HG03196 (cell line): ENCODE measurements around the gene ARHGEF10L.
"Not testable (repeated sequence)": the region's sequence is repeated elsewhere in the genome, so short reads cannot be mapped to it uniquely, and the experiment has no call there.

Experiments used
- ATAC-seq: cut with Tn5 transposase; IDR thresholded peaks from one replicate; pipeline ENCODE4 v1.9.1; 2021; ENCODE audit not compliant: unreplicated experiment

ARHGEF10L gene, protein sequence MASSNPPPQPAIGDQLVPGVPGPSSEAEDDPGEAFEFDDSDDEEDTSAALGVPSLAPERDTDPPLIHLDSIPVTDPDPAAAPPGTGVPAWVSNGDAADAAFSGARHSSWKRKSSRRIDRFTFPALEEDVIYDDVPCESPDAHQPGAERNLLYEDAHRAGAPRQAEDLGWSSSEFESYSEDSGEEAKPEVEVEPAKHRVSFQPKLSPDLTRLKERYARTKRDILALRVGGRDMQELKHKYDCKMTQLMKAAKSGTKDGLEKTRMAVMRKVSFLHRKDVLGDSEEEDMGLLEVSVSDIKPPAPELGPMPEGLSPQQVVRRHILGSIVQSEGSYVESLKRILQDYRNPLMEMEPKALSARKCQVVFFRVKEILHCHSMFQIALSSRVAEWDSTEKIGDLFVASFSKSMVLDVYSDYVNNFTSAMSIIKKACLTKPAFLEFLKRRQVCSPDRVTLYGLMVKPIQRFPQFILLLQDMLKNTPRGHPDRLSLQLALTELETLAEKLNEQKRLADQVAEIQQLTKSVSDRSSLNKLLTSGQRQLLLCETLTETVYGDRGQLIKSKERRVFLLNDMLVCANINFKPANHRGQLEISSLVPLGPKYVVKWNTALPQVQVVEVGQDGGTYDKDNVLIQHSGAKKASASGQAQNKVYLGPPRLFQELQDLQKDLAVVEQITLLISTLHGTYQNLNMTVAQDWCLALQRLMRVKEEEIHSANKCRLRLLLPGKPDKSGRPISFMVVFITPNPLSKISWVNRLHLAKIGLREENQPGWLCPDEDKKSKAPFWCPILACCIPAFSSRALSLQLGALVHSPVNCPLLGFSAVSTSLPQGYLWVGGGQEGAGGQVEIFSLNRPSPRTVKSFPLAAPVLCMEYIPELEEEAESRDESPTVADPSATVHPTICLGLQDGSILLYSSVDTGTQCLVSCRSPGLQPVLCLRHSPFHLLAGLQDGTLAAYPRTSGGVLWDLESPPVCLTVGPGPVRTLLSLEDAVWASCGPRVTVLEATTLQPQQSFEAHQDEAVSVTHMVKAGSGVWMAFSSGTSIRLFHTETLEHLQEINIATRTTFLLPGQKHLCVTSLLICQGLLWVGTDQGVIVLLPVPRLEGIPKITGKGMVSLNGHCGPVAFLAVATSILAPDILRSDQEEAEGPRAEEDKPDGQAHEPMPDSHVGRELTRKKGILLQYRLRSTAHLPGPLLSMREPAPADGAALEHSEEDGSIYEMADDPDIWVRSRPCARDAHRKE (N-terminal part only)

DNA sequence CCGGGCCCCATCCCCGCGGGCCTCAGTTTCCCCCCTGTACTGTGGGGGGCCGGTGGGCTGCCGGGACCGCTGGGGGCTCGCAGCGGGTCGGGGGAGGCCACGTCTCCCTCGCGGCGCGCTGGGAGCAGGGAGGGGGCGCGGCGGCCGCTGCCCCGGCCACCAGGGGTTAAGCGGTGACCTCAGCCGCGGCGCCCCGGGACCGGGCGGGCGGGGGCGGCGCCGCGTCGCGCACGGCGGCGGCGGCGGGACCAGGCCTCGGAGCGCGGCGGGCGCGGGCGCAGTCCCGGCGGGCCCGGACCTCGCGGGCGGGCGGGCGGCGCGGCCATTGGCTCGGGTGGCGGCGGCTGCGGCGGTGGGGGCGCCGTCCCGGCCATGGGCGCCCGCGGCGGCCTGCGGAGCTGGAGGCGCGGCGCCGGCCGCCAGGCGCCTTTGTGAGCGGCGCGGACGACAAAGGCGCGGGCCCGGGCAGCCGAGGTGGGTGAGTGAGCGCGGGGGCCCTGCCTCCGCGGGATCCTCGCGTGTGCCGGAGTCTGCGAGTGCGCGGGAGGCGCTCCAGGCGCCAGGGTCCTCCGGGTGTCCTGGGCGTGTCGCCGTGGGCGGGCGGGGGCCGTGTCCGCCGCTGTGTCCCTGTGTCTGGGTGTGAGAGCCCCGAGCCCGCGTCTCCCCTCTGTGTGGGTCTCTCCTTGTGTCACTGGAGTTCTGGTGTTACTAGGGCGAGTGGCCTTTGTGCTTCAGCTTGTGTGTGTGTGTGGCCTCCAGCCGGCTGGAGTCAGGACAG is at the start of gene ARHGEF10L:
Gene ARHGEF10L, plus strand, starts transcription at position 222 of the 778 bp plus-strand sequence. CDS start 40,898 bp downstream, outside the sequence.
- no peak for ATAC-seq

DNA sequence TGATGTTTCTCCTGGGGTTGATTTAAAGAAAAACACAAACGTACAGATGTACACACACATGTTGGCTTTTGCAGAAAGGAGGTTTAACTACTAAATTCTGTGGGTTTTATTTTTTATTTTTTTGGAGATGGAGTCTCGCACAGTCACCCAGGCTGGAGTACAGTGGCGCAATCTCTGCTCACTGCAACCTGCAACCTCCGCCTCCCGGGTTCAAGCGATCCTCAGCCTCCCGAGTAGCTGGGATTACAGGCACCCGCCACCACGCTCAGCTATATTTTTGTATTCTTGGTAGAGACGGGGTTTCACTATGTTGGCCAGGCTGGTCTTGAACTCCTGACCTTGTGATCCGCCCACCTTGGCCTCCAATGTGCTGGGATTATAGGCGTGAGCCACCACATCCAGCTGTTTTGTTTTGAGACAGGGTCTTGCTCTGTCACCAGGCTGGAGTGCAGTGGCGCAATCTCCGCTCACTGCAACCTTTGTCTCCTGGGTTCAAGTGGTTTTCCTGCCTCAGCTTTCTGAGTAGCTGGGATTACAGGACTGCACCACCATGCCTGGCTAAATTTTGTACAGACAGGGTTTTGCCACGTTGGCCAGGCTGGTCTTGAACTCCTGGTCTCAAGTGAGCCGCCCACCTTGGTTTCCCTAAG is 49.6 kb upstream of the ARHGEF10L start:
- not testable (repeated sequence) for ATAC-seq

DNA sequence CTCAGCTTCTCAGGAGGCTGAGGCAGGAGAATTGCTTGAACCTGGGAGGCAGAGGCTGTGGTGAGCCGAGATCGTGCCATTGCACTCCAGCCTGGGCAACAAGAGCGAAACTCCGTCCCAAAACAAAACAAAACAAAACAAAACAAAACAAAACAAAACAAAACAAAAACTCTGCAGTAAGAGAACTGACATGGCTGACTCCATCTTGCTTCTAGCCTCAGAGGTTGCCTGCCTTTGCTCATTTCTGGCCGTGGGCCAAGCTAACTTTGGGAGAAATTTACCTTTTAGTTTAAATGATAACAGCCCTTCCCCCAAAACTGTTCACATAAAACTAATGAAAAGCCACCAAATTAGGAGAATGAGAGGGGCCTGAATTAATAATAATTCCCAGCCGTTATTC is 48.8 kb upstream of the ARHGEF10L start:
- not testable (repeated sequence) for ATAC-seq

DNA sequence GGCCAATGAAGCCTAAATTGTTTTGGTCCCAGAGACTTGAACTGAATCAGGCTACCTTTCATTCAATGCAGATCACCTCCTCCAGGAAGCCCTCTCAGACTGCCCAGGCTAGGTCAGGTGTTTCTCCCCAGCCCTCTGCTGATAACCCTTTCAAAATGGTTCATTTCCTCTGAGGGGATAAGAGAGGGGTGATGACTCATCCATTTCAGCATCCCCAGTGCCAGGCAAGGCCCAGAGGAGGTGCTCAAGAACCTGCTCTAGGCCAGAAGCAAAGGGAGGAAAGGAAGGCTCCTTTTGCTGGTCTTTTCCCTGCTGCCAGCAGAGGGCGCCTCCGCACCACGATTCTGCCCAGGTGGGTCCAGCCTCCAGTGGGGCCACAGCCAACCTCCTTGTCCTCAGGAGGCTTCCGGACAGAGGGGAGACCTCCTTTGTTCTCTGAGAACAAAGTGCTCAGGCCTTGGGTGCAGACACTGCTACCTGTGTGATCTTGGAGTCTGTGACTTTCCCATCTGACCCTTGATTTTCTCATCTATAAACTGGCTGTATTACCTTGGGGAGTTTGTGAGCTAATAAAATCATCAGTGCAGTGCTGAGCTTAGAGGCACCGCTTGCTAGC is 45.3 kb upstream of the ARHGEF10L start:
- ATAC-seq: peak; percentile 64

DNA sequence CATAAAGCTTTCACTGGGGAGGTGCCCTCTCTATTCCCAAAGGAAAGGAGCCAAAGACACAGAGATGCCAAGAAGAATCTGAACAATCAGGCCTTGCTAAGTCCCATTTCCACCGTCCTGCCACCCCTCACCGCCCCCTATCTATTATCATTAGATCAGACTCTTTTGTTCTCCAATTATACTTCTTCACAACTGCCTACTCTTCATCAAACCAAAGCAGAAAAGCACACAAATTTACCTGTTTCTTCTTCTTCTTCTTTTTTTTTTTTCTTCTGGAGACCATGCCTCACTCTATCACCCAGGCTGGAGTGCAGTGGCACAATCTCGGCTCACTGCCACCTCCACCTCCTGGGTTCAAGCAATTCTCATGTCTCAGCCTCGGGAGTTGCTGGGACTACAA is 43.1 kb upstream of the ARHGEF10L start:
- ATAC-seq: no peak

DNA sequence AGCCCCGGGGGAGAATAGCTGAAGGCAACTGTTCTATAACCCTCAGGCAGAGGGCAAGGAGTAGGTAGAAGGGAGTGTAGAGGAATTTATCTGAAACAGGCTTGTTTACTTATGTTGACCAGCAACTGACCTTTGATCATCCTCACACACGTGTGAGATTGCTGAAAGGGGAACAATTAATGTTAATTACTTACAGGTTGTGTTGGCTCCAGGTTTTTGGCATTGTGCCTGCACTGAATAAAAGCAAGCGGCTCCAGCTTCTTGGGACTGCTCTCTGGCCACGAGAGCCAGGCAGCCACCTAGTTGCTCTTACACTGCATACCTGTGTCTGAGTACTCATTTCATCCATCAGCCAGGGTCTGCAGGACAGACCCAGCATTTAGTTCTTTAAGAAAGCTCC is 41.3 kb upstream of the ARHGEF10L start:
- no peak for ATAC-seq

DNA sequence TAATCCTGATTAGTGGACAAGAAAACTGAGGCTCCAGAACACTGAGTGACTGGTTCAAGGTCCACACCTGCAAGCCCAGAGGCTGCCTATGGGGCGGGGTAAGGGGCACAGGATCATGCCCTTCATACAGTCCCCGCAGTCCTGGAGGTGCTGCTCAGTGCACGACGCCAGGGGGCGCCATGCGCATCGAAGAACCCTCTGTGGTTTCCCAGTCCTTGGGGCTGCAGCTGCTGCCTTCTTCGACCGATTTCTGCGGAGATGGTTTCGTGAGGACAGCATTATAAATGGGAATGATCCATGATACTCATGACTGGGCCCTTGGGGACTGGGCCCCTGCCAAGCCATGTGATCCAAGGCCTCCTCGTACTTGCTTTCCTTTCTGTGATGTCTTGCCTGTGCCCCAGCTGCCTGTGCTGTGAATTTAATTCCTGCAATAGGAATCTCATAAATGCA is 37.1 kb upstream of the ARHGEF10L start:
- no peak for ATAC-seq

DNA sequence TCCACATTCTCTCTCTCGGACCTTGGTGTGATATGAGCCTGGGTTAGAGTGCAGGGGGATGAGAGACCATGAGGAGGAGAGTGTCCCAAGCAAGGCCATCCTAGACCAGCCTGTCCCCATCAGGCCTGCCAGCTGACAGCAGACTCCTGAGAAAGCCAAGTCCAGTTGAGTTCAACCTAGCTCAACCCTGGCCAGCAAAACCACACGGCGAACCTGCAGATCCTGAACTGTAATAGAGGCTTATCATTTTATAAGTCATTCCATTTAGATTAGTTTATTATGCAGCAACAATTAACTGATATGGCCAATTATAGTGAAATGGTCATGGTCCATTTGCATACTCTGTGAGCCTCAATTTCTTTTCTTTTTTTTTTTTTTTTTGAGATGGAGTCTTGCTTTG is 36.4 kb upstream of the ARHGEF10L start:
- ATAC-seq: no peak

DNA sequence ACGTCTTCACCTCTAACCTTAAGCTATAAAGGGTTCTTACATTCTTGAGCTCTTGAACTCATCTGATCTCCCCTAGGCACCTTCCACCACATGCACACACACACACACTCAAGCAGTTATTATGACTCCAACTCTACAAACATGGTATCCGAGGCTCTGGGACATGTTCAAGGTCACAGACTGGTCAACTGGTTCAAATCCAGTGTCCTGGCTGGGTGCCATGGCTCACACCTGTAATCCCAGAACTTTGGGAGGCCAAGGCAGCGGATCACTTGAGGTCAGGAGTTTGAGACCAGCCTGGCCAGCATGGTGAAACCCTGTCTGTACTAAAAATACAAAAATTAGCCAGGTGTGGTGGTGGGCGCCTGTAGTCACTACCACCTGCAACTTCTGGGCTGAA is 32.3 kb upstream of the ARHGEF10L start:
- ATAC-seq: not testable (repeated sequence)

DNA sequence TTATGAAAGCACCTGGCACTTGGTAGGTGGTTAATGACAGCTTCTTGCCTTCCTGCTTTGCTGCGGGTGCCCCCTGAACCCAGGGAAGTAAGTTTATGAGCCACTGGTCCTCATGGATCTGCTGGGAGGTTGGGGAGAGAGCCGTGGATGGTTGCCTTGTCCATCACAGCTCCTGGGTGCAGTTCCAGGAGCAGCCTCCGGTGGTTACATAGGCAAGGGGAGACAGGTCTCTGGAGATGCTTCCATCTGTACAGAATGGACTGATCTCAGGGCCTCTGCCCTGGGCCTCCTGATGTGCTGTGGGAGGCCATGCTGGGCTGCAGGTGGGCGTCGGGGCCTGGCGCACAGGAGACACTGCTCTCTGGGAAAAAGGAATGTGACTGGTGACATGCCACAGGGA is 31.6 kb upstream of the ARHGEF10L start:
- no peak for ATAC-seq

DNA sequence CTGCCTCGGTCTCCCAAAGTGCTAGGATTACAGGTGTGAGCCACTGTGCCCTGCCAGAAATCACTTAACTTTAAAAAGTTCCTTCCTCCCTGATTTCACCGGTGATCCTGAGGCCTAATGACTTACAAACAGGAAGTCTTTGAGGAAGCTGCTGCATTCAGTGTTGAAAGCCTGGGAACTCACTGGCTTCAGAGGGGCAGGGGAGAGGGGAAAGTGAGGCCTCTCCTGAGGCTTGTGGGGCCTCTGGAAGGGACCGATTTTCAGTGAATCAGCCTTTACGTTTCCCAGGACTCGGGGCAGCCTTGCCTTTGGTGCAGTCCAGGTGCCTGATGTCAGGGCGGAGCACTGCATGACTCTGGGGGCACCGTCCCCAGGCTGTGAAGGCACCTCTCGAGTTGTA is 30.1 kb upstream of the ARHGEF10L start:
- ATAC-seq: no peak

DNA sequence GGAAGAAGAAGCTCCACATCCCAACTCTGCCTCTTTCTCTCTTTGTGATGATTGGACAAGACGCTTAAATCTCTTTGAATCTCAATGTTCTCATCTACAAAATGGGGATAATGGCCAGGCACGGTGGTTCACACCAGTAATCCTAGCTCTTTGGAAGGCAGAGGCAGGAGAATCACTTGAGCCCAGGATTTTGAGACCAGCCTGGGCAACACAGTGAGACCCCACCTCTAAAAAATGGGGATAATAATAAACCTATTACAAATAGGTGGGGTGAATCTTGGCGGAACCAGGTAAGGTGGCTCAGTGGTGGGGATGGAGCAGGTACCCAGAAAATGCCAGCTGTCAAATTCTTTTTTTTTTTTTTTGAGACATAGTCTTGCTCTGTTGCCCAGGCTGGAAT is 29.4 kb upstream of the ARHGEF10L start:
- ATAC-seq: no peak

DNA sequence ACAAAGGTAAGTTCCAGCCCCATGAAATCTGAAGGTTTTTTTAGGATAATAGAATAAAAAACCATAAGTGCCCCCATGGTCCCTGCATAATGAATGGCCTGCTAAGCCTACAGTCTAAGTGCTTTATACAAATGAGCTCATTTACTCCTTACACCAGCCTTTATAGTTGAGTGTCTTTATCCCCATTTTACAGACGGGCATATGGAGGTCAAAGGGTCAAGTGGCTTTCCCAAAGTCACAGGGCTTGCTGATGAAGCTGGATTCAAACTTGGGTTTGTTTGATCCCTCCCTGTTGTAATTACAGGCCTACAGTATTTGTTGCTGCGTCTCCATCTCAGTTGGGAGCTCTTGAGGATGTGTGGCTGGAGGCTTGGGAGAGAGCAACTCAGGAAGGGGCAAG is 28.3 kb upstream of the ARHGEF10L start:
- no peak for ATAC-seq

DNA sequence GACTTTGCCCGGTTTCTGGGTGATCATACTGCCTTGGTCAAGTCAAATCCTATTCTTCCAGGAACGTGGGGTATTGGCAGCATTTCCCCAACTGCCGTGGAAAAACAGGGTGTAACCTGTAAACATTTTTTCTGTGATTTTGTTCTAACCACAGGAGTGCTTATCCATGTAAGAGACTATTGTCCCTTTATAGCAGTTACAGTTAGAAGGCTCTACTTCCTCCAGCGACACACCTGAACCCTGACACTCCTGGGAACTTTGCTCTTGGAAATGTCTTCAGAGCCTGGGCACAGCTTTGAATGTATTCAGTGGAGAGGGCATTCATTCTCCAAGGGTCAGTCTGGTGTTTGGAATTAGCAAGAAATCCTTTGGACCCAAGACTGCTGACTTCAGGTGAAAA is 26.4 kb upstream of the ARHGEF10L start:
- ATAC-seq: no peak

DNA sequence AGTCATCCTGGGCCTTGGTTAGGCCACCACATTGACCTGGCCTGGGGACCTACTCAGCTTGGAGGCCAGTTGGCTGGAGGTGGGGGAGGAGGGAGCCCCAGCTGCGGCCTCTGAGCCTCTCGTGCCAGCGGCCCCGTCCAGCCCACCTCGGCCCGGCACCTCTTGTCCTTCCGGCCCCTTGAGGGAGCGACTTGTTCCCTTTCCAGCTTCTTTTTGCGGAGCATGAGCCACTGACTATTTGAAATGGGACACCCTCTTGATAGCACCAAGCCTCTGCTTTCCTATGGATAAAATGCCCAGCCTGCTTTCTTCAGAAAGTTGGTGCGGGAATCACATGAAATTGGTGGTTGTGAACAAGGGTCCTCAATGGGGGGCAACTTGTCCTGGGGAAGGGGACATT is 24.7 kb upstream of the ARHGEF10L start:
- ATAC-seq: no peak

DNA sequence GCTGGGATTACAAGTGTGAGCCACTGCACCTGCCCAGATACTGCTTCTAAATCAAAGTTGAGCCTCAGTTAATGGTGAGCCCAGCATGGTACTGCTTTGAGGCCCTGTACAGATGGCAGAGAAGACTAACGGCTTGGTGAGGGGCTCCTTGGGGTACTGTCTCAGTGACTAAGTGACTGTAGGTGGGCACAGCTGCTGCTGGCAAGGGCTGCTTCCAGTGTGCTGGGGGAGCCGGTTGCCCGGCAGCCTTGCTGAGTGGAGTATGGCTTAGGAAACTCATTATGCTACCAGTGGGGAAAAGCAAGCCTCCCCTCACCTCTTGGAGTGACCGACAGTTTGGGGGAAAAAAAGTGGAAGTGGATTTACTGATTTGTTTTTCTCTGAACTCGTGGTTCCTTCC is 23.6 kb upstream of the ARHGEF10L start:
- ATAC-seq: no peak

DNA sequence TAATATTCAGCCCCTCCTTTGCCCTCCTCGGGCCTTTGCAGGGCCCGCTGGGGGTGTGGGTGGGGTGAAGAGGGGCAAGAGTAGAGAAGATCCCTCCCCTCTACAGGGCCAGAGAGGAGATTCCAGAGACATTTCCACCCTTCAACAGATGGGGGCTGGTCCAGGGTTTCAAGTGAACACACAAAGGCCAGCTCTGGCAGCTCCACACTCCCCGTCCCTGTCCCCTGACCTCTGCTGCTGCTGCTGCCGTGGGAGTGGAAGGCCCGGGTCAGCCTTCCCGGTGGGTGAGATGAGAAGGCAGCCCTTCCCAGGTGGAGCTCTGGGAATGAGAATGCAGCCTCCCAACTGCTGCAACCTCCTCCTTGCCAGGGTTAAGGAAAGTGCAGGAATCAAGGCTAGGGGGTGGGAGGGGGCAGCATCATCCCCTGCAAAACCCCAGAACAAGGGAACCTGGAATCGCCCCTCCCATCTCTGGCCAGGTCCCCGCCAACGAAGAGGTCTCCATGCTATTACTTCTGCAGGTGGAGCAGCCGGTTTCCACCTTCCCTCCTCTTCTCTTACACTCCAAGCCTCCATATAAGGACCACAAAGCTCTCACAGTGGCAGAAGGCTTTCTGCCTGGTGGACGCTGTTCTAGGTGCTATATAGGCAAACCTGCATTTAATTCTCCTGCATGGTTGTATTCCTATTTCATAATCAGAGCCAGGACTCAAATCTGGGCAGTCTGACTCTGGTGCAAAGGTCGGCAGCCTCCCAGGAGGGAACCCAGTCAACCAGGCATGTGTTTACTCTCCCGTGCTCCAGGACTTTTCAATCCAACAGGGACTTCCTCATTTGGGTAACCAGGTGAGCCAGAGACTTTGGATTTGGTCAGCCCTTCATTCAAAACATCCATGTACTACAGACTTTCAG is 22.9 kb upstream of the ARHGEF10L start:
- no peak for ATAC-seq

DNA sequence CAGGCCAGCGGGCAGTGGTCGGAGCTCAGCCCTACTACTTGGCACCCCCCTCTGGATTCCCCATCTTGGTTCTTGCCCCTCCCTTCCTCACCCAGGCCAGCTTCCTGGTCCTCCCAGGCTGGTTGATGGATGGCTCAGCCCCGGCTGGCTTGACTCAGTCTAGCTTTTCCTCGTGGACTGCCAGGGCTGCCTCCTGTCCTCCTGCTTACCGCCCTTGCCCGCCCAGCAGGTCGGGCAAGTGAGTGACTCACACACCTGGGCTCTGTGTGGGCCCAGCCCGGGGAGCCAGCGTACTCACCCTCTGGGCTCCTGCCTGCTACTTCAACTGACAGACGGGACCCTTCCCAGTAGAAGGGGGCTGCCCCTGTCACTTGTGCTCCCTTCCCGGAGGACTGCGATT is 19.5 kb upstream of the ARHGEF10L start:
- no peak for ATAC-seq
